ENCODE data around the gene HEBP2.
A peak's percentile ranks its signal among the peaks of the same experiment; 100 is the strongest.
"Not testable (repeated sequence)": the region's sequence is repeated elsewhere in the genome, so short reads cannot be mapped to it uniquely, and the experiment has no call there.

Gene HEBP2

GRCh38 chr6:138403801-138404665, at the start of gene HEBP2:
Gene HEBP2 (plus strand): TSS chr6:138404223. CDS start chr6:138404496, 273 bp downstream.
- peak; percentile 49 for DNase-seq

- DNase-seq = no peak
Measured at GRCh38 chr6:138357928-138358327, 46.1 kb upstream of the HEBP2 start.

- DNase-seq = not testable (repeated sequence)
Measured at GRCh38 chr6:138368684-138369083, 35.3 kb upstream of the HEBP2 start.

GRCh38 chr6:138370631-138371451, 33.2 kb upstream of the HEBP2 start:
- no peak for DNase-seq

- no peak for DNase-seq
Measured at GRCh38 chr6:138371452-138371711, 32.6 kb upstream of the HEBP2 start.

GRCh38 chr6:138371720-138372119, 32.3 kb upstream of the HEBP2 start:
- DNase-seq = no peak

- no peak for DNase-seq
Measured at GRCh38 chr6:138372711-138373463, 31.1 kb upstream of the HEBP2 start.

- DNase-seq = no peak
Measured at GRCh38 chr6:138374230-138374629, 29.8 kb upstream of the HEBP2 start.

- no peak for DNase-seq
Measured at GRCh38 chr6:138374815-138375214, 29.2 kb upstream of the HEBP2 start.

GRCh38 chr6:138377042-138377441, 27.0 kb upstream of the HEBP2 start:
- no peak for DNase-seq

- no peak for DNase-seq
Measured at GRCh38 chr6:138377844-138378243, 26.2 kb upstream of the HEBP2 start, which contains the start of gene SMIM28. Gene SMIM28 (plus strand): TSS chr6:138377905. CDS start chr6:138378073, 168 bp downstream.

- DNase-seq = no peak
Measured at GRCh38 chr6:138378463-138378862, 25.6 kb upstream of the HEBP2 start.

- no peak for DNase-seq
Measured at GRCh38 chr6:138382498-138383265, 21.3 kb upstream of the HEBP2 start.

- DNase-seq = no peak
Measured at GRCh38 chr6:138383776-138384175, 20.2 kb upstream of the HEBP2 start.

GRCh38 chr6:138386897-138387296, 17.1 kb upstream of the HEBP2 start:
- DNase-seq = no peak

- no peak for DNase-seq
Measured at GRCh38 chr6:138387577-138388368, 16.2 kb upstream of the HEBP2 start.

- DNase-seq = no peak
Measured at GRCh38 chr6:138389551-138389950, 14.5 kb upstream of the HEBP2 start.

- no peak for DNase-seq
Measured at GRCh38 chr6:138393871-138394783, 9.9 kb upstream of the HEBP2 start.

GRCh38 chr6:138396709-138397108, 7.3 kb upstream of the HEBP2 start:
- no peak for DNase-seq

Measured in NCI-H1694 treated with DMSO at 0.1 percent for 48 hours (cell line).